ENCODE data around the gene SLC38A11. TPM values are rescaled to one million over a fixed set of nuclear protein-coding genes. Genes with fewer than 3 reads are reported as not detected.

The SLC38A11 gene
- total RNA-seq, 1 donor from 2014 or later = 0.33 TPM

GRCh38 chr2:164897469-164898260, 57.7 kb downstream of the SLC38A11 start:
- intact Hi-C loops (cut with micrococcal nuclease) = no loop called here
- Histone ChIP-seq H3K4me1 (peaks cover 4% of the 10 kb centered on the region), H3K27ac (replicated peaks) (no peak overlapping the region), H3K27me3 (ENCODE audit: low read depth) (no peaks in the 10 kb centered on the region), H3K4me3 (no peak overlapping the region), H3K9me3 (replicated peaks) (peaks cover 4% of the 10 kb centered on the region), H3K36me3 (no peaks in the 10 kb centered on the region)
- TF ChIP-seq CTCF (IDR thresholded peaks at IDR 0.05; ENCODE audit: borderline replicate concordance) = no peak
- DNase-seq = no peak

GRCh38 chr2:164896634-164897355, 58.5 kb downstream of the SLC38A11 start:
- H3K27ac ChIP-seq (replicated peaks) = no peak overlapping the region
- H3K27me3 ChIP-seq (ENCODE audit: low read depth) = no peaks in the 10 kb centered on the region
- no peak for TF ChIP-seq CTCF (IDR thresholded peaks at IDR 0.05; ENCODE audit: borderline replicate concordance)
- DNase-seq = no peak
- no peak overlapping the region for H3K4me3 ChIP-seq
- intact Hi-C loops (cut with micrococcal nuclease) = no loop called here
- peaks cover 4% of the 10 kb centered on the region for H3K9me3 ChIP-seq (replicated peaks)
- H3K4me1 ChIP-seq = peaks cover 4% of the 10 kb centered on the region
- H3K36me3 ChIP-seq = no peaks in the 10 kb centered on the region

- peaks cover 4% of the 10 kb centered on the region for H3K4me1 ChIP-seq
- DNase-seq = no peak
- H3K9me3 ChIP-seq (replicated peaks) = peaks cover 4% of the 10 kb centered on the region
- H3K27me3 ChIP-seq (ENCODE audit: low read depth) = no peaks in the 10 kb centered on the region
- no peak for TF ChIP-seq CTCF (IDR thresholded peaks at IDR 0.05; ENCODE audit: borderline replicate concordance)
- no peak overlapping the region for H3K27ac ChIP-seq (replicated peaks)
- no peaks in the 10 kb centered on the region for H3K36me3 ChIP-seq
- H3K4me3 ChIP-seq = no peak overlapping the region
- intact Hi-C loops (cut with micrococcal nuclease) = no loop called here
Observed at GRCh38 chr2:164896226-164896625, 59.1 kb downstream of the SLC38A11 start.

- intact Hi-C loops (cut with micrococcal nuclease) = no loop called here
- Histone ChIP-seq H3K27me3 (ENCODE audit: low read depth) (no peaks in the 10 kb centered on the region), H3K4me3 (no peak overlapping the region), H3K4me1 (peaks cover 4% of the 10 kb centered on the region), H3K9me3 (replicated peaks) (no peaks in the 10 kb centered on the region), H3K36me3 (no peaks in the 10 kb centered on the region), H3K27ac (replicated peaks) (peak overlapping the region; percentile 17)
- DNase-seq = no peak
- no peak for TF ChIP-seq CTCF (IDR thresholded peaks at IDR 0.05; ENCODE audit: borderline replicate concordance)
Observed at GRCh38 chr2:164891460-164891859, 63.9 kb downstream of the SLC38A11 start.

GRCh38 chr2:164890544-164890943, 64.8 kb downstream of the SLC38A11 start:
- peaks cover 4% of the 10 kb centered on the region for H3K4me1 ChIP-seq
- DNase-seq = no peak
- H3K27ac ChIP-seq (replicated peaks) = peak overlapping the region; percentile 17
- no peaks in the 10 kb centered on the region for H3K9me3 ChIP-seq (replicated peaks)
- H3K4me3 ChIP-seq = no peak overlapping the region
- no peaks in the 10 kb centered on the region for H3K27me3 ChIP-seq (ENCODE audit: low read depth)
- TF ChIP-seq CTCF (IDR thresholded peaks at IDR 0.05; ENCODE audit: borderline replicate concordance) = no peak
- H3K36me3 ChIP-seq = no peaks in the 10 kb centered on the region
- intact Hi-C loops (cut with micrococcal nuclease) = no loop called here
